IMR-90 (cell line): ENCODE results near the gene UCHL1. TPM values are rescaled to one million over a fixed set of nuclear protein-coding genes. Genes with fewer than 3 reads are reported as not detected.
A peak's percentile ranks its signal among the peaks of the same experiment; 100 is the strongest.

ENCODE experiments used
- ATAC-seq: fragments of 200-7000 bp; cut with Tn5 transposase; 2 replicates; pipeline ENCODE4 v1.9.1; 2020; ENCODE audit warnings: low read depth, mild to moderate bottlenecking, moderate library complexity
- BruUV-seq: library from RNA; stranded (reverse); fragments of 400-500 nt; replicated peaks from 2 replicates; lab custom pipeline; 2021; lab: Mats Ljungman, UMichigan
- CTCF ChIA-PET: fragments of 300-600 bp; formaldehyde crosslinking; extraction: SDS; loops from one replicate; lab custom pipeline; 2021; ENCODE audit warnings: antibody characterized with exemption; lab: Yijun Ruan, JAX
- POLR2A ChIA-PET: fragments of 300-600 bp; sonication (Branson Sonifier 250); formaldehyde crosslinking; loops from one replicate; lab custom pipeline; 2022; ENCODE audit warnings: antibody characterized with exemption; ENCODE audit not compliant: unreplicated experiment; lab: Charles Lee
- DNase-seq: peaks from one replicate; pipeline ENCODE4 v3.0.0; 2013
- H2AFZ ChIP-seq: replicated peaks from 2 replicates; pipeline ENCODE3; 2013; ENCODE audit warnings: low read length, mild to moderate bottlenecking; ENCODE audit not compliant: poor library complexity
- H2AK5ac ChIP-seq: 2 replicates; pipeline ENCODE4 v1.6.1; 2013; ENCODE audit warnings: low read depth, low read length, inconsistent platforms
- H2AK9ac ChIP-seq: replicated peaks from 2 replicates; pipeline ENCODE3; 2013; ENCODE audit warnings: mild to moderate bottlenecking, low read depth, low read length, moderate library complexity; ENCODE audit not compliant: poor library complexity
- H2BK120ac ChIP-seq: 2 replicates; pipeline ENCODE4 v1.6.1; 2013; ENCODE audit warnings: low read depth, low read length, inconsistent platforms
- H2BK15ac ChIP-seq: 3 replicates; pipeline ENCODE4 v1.6.1; 2013; ENCODE audit warnings: low read depth, low read length, inconsistent platforms
- H2BK20ac ChIP-seq: 2 replicates; pipeline ENCODE4 v1.6.1; 2013; ENCODE audit warnings: low read depth, mild to moderate bottlenecking, inconsistent platforms, low read length, moderate library complexity
- H2BK5ac ChIP-seq: 2 replicates; pipeline ENCODE4 v1.6.1; 2013; ENCODE audit warnings: mild to moderate bottlenecking, low read depth, low read length, inconsistent platforms; ENCODE audit not compliant: poor library complexity, severe bottlenecking
- H3K14ac ChIP-seq: replicated peaks from 2 replicates; pipeline ENCODE4 v1.6.1; 2013; ENCODE audit warnings: low read depth, low read length, inconsistent platforms
- H3K18ac ChIP-seq: 2 replicates; pipeline ENCODE4 v1.6.1; 2013; ENCODE audit warnings: low read depth, low read length, control low read depth
- H3K23ac ChIP-seq: 2 replicates; pipeline ENCODE4 v1.6.1; 2013; ENCODE audit warnings: low read depth, low read length, inconsistent platforms
- H3K27ac ChIP-seq: 2 replicates; pipeline ENCODE4 v1.5.1; 2013; ENCODE audit warnings: mild to moderate bottlenecking, control low read depth, low read length; ENCODE audit not compliant: insufficient read depth
- H3K27me3 ChIP-seq: 2 replicates; pipeline ENCODE4 v1.6.1; 2013; ENCODE audit warnings: low read length; ENCODE audit not compliant: control insufficient read depth, insufficient read depth
- H3K36me3 ChIP-seq: 2 replicates; pipeline ENCODE4 v1.6.1; 2013; ENCODE audit warnings: low read length, mixed read lengths; ENCODE audit not compliant: control insufficient read depth, insufficient read depth
- H3K4ac ChIP-seq: 2 replicates; pipeline ENCODE4 v1.6.1; 2013; ENCODE audit warnings: low read depth, low read length, inconsistent platforms
- H3K4me1 ChIP-seq: 2 replicates; pipeline ENCODE4 v1.6.1; 2013; ENCODE audit warnings: low read length, mixed read lengths; ENCODE audit not compliant: control insufficient read depth, insufficient read depth
- H3K4me2 ChIP-seq: 2 replicates; pipeline ENCODE4 v1.6.1; 2013; ENCODE audit warnings: low read depth, mild to moderate bottlenecking, control low read depth, low read length, moderate library complexity
- H3K4me3 ChIP-seq: 2 replicates; pipeline ENCODE4 v1.5.1; 2013; ENCODE audit warnings: low read depth, mild to moderate bottlenecking, control low read depth, low read length, moderate library complexity; ENCODE audit not compliant: insufficient read depth
- H3K56ac ChIP-seq: 2 replicates; pipeline ENCODE4 v1.6.1; 2013; ENCODE audit warnings: low read length, inconsistent platforms; ENCODE audit not compliant: insufficient read depth; ENCODE audit errors: extremely low read depth
- H3K79me1 ChIP-seq, 2 experiments: 2 replicates each; pipeline ENCODE4 v1.6.1; 2013; ENCODE audit warnings: low read length in 2 of 2, inconsistent platforms in 1 of 2, low read depth in 1 of 2
- H3K9ac ChIP-seq: 2 replicates; pipeline ENCODE4 v1.6.1; 2013; ENCODE audit warnings: low read depth, low read length, control low read depth
- H3K9me1 ChIP-seq: 2 replicates; pipeline ENCODE4 v1.6.1; 2013; ENCODE audit warnings: low read length, inconsistent platforms; ENCODE audit not compliant: insufficient read depth
- H3K9me3 ChIP-seq: 2 replicates; pipeline ENCODE4 v1.6.1; 2013; ENCODE audit warnings: low read length; ENCODE audit not compliant: control insufficient read depth, insufficient read depth
- H4K20me1 ChIP-seq: 2 replicates; pipeline ENCODE4 v1.6.1; 2013; ENCODE audit warnings: low read length, inconsistent platforms; ENCODE audit not compliant: insufficient read depth
- H4K5ac ChIP-seq: 2 replicates; pipeline ENCODE4 v1.6.1; 2013; ENCODE audit warnings: mild to moderate bottlenecking, low read depth, low read length, control low read depth
- H4K8ac ChIP-seq, 2 experiments: 2 replicates each; pipeline ENCODE4 v1.6.1; 2013; ENCODE audit warnings: low read depth in 2 of 2, low read length in 2 of 2, control low read depth in 1 of 2, inconsistent platforms in 1 of 2
- H4K91ac ChIP-seq: 2 replicates; pipeline ENCODE4 v1.6.1; 2013; ENCODE audit warnings: low read depth, low read length, inconsistent platforms; ENCODE audit not compliant: insufficient read depth
- CEBPB ChIP-seq: IDR thresholded peaks from 2 replicates; pipeline ENCODE4 v1.6.1; 2012; ENCODE audit warnings: low read depth, low read length, improper control_type of control experiment
- CHD1 ChIP-seq: IDR thresholded peaks from 2 replicates; pipeline ENCODE4 v1.6.1; 2012; ENCODE audit warnings: low read depth, low read length, improper control_type of control experiment
- CTCF ChIP-seq: conservative IDR thresholded peaks from 2 replicates; pipeline ENCODE4 v1.5.1; 2012; ENCODE audit warnings: mild to moderate bottlenecking, low read depth, low read length, improper control_type of control experiment
- MAZ ChIP-seq: IDR thresholded peaks from 2 replicates; pipeline ENCODE4 v1.6.1; 2012; ENCODE audit warnings: low read depth, mild to moderate bottlenecking, low read length, improper control_type of control experiment, moderate library complexity, borderline replicate concordance
- RAD21 ChIP-seq: IDR thresholded peaks from 2 replicates; pipeline ENCODE4 v1.6.1; 2012; ENCODE audit warnings: low read length, improper control_type of control experiment
- SMC3 ChIP-seq: fragments of 150-350 bp; IDR thresholded peaks from 2 replicates; pipeline ENCODE4 v1.6.1; 2016; ENCODE audit warnings: low read depth, mild to moderate bottlenecking, antibody characterized with exemption, low read length, moderate library complexity
- WGBS, 2 experiments: methylation state at CpG; one replicate each; pipeline versions ENCODE4 v1.1.5 to v1.1.7; 2013; ENCODE audit warnings: missing lambda C conversion rate in 2 of 2; ENCODE audit not compliant: insufficient read length in 1 of 2; ENCODE audit errors: extremely low coverage in 2 of 2; 5-methylcytosine and 5-hydroxymethylcytosine counted together
- dilution Hi-C: fragments of 300-500 bp; cut with HindIII; formaldehyde crosslinking; loops from one replicate; pipeline ENCODE4 v1.14.3; 2018; ENCODE audit warnings: low sequenced_read_pairs; ENCODE audit not compliant: unreplicated experiment
- in situ Hi-C: fragments of 300-500 bp; cut with MboI; formaldehyde crosslinking; loops from 3 replicates; pipeline ENCODE4 v1.14.3; 2019; ENCODE audit warnings: low sequenced_read_pairs, inconsistent platforms, mixed read lengths
- intact Hi-C: fragments of 100-400 bp; cut with micrococcal nuclease; formaldehyde crosslinking; loops from 2 replicates; pipeline ENCODE4 v1.10.0; 2022
- polyA plus RNA-seq, 3 experiments: library from polyadenylated mRNA; depleted of rRNA; stranded (reverse); fragments of >200 nt; gene quantifications; 2 replicates each; pipeline ENCODE4 v1.2.3, GENCODE V29; 2012; ENCODE audit warnings: low replicate concordance in 1 of 3
- total RNA-seq: library from RNA; depleted of rRNA; stranded (reverse); fragments of >200 nt; gene quantifications from 2 replicates; pipeline ENCODE4 v1.2.3, GENCODE V29; 2012

The UCHL1 gene
- total and polyA plus RNA-seq, 2 of the 4 experiments (the other 2 are of a cell fraction), result 972 to 2,118 TPM

- POLR2A ChIA-PET, result interaction anchor here (0.7 kb wide), 1 partner anchor 240 kb away, joined by 7 read pairs; no protein-coding TSS in a partner anchor
- Histone ChIP-seq H3K9ac (peak overlapping the region; percentile 88), H3K18ac (peak overlapping the region; percentile 96), H3K27me3 (no peaks in the 10 kb centered on the region), H3K14ac (peak overlapping the region; percentile 96), H3K27ac (peak overlapping the region; percentile 64), H3K23ac (peak overlapping the region; percentile 80), H4K8ac (peak overlapping the region; percentile 87 to 97), H2AFZ (peak overlapping the region; percentile 97), H3K4me3 (peak overlapping the region; percentile 76), H3K9me3 (no peaks in the 10 kb centered on the region), H3K4me2 (peak overlapping the region; percentile 84), H3K9me1 (no peaks in the 10 kb centered on the region; the same call in 1 of the 2 replicates), H2BK5ac (peak overlapping the region; percentile 66), H4K91ac (peak overlapping the region; percentile 86), H2BK15ac (peak overlapping the region; percentile 89), H3K56ac (peak overlapping the region; percentile 79), H4K20me1 (no peaks in the 10 kb centered on the region), H3K4me1 (peaks cover 2% of the 10 kb centered on the region; the same call in 1 of the 2 replicates), H2AK9ac (peak overlapping the region; percentile 89), H3K36me3 (no peaks in the 10 kb centered on the region), H2AK5ac (peak overlapping the region; percentile 73; the same call in 1 of the 2 replicates), H3K79me1 (peaks cover 6 to 16% of the 10 kb centered on the region in 2 experiments; a peak in 3 of 4 replicates), H3K4ac (peak overlapping the region; percentile 93), H2BK120ac (peak overlapping the region; percentile 90), H2BK20ac (peak overlapping the region; percentile 58), H4K5ac (peak overlapping the region; percentile 99)
- peak; percentile 22 for ATAC-seq
- WGBS, 2 experiments, result 1% methylated on average over 18 of the region's 59 CpGs; no CpG with 5 or more reads in 1 of the 2 experiments
- peak; percentile 57 for DNase-seq
- dilution Hi-C loops (no loop called here), in situ Hi-C loops (loop anchor here (5.0 kb wide), 2 partner anchors 239 to 294 kb away; no protein-coding TSS in a partner anchor), intact Hi-C loops (loop anchor here (1.0 kb wide), 1 partner anchor 40 kb away; the partner anchor contains the start of gene UCHL1)
- no TSS peak for BruUV-seq
- CTCF ChIA-PET, result interaction anchor here (0.8 to 1.6 kb wide), 6 partner anchors 12 to 291 kb away, joined by 3 to 6 read pairs (median 3); no protein-coding TSS in a partner anchor
- TF ChIP-seq MAZ (peak; percentile 0; the same call in 1 of the 2 replicates), RAD21 (peak; percentile 28; the same call in 1 of the 2 replicates), SMC3 (peak; percentile 10; the same call in 1 of the 2 replicates), CTCF (peak; percentile 31), CEBPB (peak; percentile 81), CHD1 (no peak)
These were observed 40.3 kb upstream of the UCHL1 start for GRCh38 chr4:41216294-41217019.
